Endometrial microvascular endothelial cells (primary cell): Measurements from ENCODE around the gene PEX14. TPM values are rescaled to one million over a fixed set of nuclear protein-coding genes. Genes with fewer than 3 reads are reported as not detected.

ENCODE experiments used
- in situ Hi-C: cut with HindIII; loops from 2 replicates; pipeline ENCODE4 v1.10.0; 2017; ENCODE audit warnings: low sequenced_read_pairs, low pct_unique_long_range_greater_than_20kb; ENCODE audit errors: inconsistent ontology term
- total RNA-seq: library from RNA; depleted of rRNA; stranded (reverse); fragments of >200 nt; gene quantifications from one replicate; pipeline ENCODE4 v1.2.3, GENCODE V29; 2015; ENCODE audit errors: inconsistent ontology term

PEX14 gene
- total RNA-seq, 1 donor from 2014 or later, result 28.6 TPM

DNA sequence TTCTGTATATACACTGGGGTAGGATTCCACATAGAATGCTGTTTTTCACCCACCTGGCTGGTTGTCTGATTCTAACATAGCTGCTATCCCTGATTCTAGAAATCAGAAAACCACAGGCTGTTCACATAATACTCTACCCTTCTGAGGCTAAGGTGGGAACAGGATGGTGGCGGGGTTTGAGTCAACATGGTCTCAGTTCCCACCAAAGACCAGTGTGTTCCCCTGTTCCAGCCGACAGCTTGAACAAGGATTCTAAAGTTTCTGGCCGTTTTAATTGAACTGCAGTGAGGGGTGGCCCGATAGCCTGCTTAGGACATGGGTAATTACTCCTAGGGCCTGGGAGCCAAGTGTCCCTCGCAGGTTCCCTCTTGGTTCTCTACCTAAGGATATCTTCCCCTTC, 38.4 kb downstream of the PEX14 start:
- in situ Hi-C loops, result no loop called here

DNA sequence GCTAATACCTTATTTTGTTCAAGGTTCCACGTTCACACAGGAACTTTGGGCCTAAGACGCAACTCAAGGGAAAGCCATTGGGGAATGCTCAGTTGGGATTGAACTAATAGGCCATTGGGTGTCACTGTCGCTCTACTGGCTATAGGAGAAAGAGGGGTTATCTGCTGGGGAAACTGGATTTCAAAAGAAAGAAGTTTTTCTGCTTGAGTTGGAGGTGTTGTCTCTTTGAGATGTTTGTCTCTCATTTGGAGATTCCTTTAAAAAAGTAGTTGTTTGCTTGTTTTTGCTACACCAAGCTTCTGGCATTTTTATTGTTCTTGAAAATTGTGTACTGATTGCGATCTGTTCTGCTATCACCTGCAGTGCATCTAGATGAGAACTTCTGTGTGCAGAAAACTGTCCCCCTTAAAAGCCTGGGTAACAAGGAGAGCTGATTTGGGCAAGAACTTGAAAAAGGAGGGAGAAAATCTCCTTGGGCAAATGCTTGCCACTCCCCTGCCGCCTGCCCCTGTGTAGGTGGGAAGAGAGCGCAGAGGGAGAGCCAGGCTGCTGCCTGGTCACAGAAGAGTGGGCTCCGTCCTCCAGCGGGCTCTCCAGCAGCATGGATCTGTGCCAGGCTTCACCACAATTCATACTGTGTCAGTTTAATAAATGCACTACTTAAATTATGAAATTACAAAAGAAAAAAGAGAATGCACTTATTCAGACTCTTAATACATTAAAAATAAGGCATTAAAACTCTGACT, 39.9 kb downstream of the PEX14 start:
- in situ Hi-C loops, result no loop called here

DNA sequence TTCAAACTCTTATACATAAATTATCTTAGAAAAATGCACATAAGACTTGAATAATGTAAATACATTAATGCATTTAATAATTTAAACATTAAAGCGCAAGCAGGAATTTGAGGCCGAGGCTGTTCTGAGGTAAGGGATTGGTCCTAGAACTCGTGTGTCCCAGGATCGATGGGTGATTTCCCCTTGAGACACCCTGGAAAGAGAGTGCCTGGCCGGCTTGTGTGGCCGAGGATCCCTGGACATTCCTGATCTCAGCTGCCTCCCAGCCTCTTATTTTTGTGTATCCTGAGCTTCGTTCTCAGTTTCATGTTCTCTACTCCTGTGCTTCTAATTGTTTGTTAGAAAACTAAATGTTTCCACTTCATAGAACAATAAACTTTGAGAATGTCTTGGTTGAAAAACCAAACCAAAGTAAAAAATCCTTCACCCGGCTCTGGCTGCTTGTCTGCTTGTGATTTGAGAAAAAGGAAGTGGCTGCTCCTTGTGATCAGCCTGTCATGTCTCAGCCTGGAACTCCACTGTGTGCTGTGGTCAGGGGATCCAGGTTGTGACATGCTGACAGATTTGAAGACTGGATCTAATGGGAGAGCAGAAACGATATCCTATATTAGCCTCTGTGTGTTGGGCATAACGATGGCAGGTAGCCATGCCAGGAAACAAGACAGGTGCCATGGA, 40.7 kb downstream of the PEX14 start:
- in situ Hi-C loops, result no loop called here

DNA sequence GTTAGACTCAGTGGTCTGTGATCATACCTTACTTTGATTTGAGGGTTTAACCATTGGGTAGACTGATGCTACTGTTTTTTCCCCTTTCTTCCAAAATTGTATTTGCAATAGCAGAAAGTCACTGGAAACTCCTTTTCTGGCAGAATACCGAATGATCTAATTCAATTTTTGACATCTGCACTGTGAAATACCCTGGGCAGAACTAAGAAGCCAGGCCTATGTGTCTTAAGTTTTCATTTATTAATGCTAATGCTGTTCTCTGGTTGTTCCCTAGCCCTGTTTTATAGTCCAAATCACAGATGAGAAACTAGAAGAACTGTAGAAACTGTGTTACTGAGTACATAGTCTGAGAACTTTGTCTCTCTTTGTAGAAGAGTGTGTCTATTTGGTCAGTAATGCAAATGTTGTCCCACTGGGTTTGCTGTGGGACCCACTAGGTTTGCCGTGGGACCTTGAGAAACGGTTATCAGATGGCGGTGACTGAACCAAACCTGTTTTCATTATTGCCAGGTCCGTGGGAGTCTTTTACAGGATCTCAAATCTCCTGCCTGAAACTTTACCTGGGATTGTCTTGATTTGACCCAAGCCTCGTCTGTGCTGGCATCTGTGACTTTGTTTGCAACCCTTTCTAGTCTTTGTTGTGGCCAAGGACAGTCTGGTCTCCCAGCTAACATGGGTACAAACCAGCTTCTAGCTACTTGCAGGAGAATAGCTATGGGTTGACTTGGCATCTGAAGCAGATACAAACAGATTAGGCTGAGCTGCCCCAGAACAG, 41.4 kb downstream of the PEX14 start:
- in situ Hi-C loops, result no loop called here

DNA sequence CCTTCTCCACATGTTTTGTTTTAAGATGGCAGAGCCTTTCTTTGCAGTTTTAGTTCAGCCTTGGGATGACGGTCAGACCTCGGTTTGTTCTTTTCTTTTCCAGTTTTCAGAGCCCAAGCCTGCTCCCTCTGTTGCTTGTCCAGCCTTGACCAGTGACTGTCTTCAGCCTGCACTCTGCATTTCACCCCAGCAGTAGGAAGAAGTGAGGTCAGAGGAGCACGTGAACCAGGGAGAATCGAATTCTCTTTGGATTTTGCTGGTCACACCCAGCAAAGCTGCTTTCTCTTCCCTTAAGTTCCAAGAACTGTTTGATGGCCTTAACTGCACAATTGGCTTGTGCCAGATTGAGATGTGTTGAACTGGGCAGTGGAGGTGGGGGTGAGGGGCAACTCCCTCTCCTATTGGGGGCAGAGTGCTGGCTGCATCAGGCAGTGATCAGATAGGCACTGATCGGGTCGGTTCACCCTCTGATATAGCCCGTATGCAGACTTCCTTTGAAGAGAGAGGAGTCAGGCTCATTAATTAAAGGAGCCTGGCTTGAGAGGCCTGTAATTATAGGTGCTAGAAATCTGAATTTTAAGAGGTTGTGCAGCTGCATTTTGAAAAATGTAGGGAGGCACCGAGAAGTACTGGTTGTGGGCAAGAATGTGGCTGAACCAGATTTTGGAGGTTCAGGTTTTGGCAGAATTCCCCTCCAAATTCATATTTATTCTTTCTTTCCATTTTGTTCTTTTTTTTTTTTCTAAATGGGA, 42.4 kb downstream of the PEX14 start:
- in situ Hi-C loops, result no loop called here

DNA sequence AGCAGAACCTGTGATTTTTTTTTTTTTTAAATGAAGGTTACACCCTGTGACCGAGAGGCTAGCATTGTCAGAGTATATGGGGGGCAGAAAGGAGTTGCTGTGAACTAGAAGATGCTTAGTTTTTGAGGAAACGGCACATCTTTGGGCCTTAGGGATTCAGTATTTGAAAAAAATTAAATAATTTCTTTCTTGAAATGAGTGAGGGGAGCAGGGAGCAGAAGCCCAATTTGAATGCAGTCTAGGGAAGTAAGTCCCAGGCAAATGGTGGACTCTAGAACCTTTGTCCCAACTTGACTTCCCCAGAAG, 42.9 kb downstream of the PEX14 start:
- in situ Hi-C loops, result no loop called here

DNA sequence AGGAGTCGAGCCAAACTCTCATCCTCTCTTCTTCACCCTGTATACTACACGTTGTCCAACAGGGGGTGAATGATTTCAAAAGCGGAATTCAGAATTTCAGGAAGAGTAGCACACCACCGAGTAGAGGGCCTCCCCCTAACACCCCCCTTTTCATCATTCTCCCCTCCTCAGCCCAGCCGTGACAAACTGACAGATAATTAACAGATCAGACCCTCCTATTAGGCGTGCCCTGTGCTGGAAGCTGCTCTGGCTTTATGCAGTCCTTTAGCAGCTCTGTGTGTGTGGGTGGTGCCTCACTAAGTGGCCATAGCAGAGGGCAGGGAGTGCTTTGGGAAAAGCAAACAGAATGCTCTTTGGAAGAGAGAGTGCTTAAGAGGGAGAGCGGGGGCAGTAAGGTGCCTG, 44.3 kb downstream of the PEX14 start:
- in situ Hi-C loops, result no loop called here

DNA sequence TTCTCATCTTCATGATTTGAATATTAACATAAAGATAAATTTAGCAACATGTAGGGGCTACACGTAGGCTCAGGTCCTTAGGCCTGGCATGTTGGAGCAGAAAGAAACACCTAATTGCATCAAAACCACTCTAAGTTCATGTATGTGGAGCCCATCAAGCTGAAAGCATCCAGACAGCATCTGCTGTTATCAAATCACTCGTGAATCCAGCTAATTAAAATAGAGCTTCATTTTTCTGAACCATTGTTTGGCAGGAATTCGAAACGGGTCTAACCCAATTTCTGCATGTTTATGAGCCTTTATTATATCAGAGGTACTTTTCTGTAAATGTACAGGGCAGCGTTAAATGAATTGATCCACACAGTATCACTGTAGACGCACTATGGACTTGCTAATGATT, 45.7 kb downstream of the PEX14 start:
- in situ Hi-C loops, result no loop called here

DNA sequence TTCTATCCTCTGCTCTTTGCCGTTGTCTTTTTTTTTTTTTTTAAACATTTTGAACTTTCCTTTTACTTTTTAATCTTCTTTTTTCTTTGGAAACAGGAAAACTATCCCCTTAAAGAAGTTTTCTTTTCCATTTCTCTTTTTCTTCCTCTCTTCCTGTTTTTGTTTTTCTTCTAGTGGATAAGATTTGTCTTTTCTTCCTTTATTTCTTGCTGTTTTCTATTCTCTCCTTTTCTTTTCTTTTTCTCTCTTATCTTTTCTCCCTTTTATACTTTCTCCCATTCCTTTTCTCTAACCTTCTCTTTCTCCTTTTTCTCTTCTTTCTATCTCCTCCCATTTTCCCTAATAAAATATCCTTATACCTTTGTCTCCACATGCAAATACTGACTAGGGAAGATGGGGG, 46.2 kb downstream of the PEX14 start:
- in situ Hi-C loops, result no loop called here

DNA sequence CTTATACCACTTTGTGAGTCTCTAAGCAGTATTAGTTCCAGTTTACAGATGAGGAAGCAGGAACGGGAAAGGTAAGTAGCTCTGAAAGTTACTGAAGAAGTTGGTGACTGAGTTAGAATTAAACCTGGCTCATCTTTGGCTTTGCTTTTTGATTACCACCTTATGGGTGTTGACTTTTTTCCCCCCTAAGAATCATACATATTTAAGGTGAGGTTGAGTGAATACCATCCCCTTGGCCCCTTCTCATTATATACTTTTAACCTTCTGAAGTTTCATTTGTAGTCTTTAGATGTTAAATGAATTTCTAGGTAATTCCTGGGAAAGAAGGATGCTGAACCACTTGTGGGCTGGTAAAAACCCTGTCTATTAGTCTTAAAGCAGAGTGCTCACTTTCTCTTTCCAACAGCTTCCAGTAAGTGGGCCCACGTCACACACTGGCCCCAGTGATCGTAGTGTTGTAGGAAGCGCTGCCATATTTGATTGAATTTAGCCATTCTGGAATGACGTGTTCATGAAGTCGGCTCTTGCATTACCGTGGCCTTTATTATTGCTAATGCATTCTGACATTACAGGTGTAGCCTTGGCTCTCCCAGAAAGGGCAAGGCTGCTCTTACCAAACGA, 46.9 kb downstream of the PEX14 start:
- in situ Hi-C loops, result no loop called here

DNA sequence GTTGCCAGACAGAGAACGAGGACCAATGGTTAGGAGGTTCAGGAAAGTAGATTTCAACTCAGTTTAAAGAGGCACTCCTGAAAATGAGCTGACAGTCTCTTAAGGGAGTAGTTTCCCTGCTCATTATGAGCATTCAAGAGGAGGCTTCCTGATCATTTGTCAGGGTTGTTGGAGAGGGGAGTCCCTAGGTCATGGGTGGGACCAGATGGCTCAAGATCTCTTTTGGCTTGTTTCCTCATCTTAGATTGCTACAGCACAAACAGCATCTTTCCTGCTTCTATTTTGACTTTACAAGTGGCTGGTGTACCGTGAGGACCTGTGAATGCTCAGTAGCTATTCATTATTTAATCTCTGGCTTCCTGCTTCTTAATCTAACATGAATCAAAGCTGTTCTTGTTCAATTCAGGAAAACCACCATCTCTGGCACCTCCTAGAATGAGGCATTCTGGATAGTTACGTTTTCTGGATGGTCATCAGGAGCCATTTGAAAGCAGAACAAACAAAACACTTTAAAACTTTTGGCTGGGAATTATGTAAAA, 47.6 kb downstream of the PEX14 start:
- in situ Hi-C loops, result no loop called here

DNA sequence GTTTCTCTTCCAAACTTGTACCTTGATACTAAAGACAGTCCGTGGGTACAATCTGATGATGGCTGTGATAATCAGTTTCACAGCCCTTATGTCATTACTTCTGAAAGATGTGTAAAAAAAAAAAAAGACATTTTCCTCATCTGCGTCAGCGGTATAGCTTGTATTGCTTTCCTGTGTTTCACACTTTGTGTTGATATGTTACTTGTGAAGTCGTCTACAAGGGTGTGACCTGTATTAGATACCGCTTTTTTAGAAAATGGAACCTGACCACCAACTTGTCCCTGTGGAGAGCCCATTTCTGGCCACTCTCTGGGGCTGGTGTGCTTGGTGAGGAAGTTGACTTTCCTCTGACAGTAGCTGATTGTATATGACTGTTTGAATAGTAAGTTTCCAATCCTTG, 50.5 kb downstream of the PEX14 start:
- in situ Hi-C loops, result no loop called here

DNA sequence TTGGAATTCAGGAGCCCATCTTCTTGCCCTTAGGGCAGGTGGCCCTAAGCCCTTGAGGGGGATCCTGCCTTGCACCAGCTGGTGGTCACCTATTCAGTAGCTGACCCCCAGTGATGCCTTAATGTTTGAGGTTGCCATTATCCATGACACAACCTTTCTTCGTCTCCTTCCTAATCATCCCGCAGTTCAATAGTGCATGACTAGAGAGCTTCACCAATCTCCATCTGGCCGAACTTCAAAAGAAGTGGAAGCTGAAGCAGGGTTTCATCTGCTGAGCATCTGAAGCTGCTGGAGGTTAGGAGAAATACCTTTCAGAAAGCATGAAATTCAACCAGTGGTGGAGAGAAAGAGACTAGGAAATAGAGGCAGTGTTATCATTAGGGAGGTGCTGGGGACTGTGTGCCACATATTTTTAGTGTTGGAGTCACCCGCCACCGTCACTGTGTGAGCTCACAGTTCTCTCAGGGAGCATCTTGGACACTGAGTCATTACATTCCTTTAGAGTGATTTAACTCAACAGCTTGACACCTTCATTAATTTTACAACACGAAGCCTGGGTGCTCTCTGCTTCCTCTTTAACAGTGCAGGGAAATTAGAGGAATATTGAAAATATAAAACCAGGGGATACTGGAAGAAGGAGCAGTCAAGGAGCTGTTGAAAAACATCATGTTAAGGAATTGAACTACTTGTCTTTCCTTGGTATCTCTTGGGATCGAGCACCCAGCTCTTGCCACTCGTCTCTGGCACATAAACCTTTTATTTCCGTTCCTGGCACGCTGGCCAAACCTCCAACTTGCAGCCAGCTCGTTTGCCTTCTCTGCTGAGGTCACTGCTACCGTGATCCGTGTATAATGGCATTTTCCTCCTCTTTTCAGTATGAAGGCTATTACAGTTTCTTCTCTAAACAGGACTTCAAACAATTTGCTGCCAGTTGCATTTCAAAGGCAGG, 53.6 kb downstream of the PEX14 start:
- in situ Hi-C loops, result no loop called here

DNA sequence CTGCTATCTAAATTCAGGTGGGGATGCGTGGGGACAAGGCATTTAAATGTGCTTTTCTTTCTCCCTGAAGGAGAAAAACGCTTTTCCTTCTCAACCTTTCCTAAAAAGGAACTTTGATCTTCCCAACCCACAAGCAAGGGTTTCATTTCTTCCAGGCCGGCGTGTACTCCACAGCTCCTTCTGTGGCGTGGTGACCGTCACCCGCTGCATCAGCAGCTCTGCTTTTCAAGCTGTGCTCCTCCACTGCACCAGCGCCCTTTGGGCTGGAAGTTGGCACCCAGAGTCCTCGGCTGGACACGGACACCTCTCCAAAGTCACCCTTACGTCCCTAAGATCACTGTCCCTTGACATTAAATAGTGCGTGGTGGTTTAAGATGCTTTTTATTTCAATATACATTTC, 54.3 kb downstream of the PEX14 start:
- in situ Hi-C loops, result no loop called here

DNA sequence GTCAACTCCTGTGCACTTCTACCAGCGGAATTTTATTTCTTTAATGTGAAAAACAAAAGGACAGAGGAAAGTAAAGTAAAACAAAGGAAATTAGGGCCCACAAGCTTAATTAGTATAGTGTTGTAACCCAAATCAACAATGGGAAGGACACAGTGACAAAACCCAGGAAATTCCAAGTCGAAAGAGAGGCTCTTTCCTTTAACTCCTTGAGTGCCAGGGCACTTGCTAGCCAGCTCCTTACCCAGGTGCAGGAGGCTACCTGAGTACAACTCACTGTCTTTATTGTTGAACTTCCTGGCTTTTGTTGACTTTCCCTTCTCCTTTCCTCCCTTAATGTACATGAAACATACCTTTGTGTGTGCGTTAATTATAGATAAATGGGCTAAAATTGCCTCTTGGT, 55.0 kb downstream of the PEX14 start:
- in situ Hi-C loops, result no loop called here

DNA sequence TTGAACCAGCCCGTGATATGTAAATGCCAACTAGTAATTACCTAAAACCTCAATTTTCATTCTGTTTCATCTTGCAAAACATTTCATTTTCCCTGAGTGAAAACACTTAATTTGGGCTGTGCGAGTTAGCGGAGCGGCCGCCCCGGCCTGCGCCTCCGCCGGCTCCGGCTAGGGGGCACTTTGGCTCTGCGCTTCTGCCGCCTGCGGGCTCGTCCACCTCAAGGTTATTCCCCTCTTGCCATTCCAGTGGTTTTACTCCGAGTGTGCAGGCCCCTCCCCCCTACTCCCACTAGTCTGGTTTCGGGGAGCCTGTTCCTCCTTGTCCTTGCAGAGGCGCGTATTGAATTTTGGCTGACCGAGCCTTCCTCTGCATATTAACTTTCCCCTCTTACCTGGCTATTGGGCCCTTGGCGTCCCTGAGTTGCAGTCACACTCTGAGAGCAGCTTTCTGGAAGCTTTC, 55.6 kb downstream of the PEX14 start:
- in situ Hi-C loops, result no loop called here

DNA sequence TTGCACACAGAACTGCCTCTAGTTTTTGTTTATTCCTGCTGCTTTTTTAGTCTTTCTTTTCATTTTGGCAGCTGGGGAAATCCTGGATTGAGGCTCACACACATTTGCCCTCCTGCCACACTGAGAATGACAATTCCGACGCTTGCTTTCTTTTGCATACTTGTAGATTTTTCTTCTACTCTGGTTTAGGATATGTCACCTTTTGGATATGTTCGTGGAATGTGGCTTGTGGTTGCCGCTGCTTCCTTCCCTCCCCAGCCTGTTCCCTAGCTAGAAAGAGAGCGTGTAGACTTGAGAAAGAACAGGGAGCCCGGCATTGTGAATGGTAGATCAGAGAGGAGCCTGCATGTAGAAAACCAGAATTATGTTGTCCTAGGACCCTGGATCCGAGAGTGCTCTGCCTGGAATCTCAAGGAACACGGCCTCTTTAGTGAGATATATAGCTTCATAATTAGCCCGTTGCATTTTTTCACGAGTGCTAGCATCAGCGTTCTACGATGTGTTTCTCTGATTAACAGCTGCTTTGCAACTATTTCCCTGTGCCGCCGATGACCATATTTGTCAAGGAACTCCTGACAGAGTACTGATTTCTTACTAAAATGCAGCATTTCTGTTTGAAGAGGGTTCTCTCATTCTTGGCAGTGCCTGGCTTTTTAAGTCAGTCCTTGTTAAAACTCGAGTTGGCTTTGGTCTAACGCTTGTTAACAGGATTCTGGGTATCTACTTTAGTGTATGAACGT, 56.2 kb downstream of the PEX14 start:
- in situ Hi-C loops, result no loop called here
